ENCODE results near the gene INSR.
"Not testable (repeated sequence)": the region's sequence is repeated elsewhere in the genome, so short reads cannot be mapped to it uniquely, and the experiment has no call there.

The INSR gene

GRCh38 chr19:7217861-7218260 lies 76.4 kb downstream of the INSR start:
- no peak for DNase-seq

- no peak for DNase-seq
Measured at GRCh38 chr19:7216373-7216902, 77.8 kb downstream of the INSR start.

GRCh38 chr19:7215176-7215575 lies 79.0 kb downstream of the INSR start:
- no peak for DNase-seq

GRCh38 chr19:7214324-7215089 lies 79.7 kb downstream of the INSR start:
- DNase-seq = no peak

- no peak for DNase-seq
Measured at GRCh38 chr19:7213628-7214323, 80.4 kb downstream of the INSR start.

- no peak for DNase-seq
Measured at GRCh38 chr19:7211191-7211951, 82.8 kb downstream of the INSR start.

GRCh38 chr19:7210359-7210758 lies 83.9 kb downstream of the INSR start:
- DNase-seq = no peak

GRCh38 chr19:7209597-7210325 lies 84.5 kb downstream of the INSR start:
- DNase-seq = not testable (repeated sequence)

GRCh38 chr19:7209036-7209435 lies 85.2 kb downstream of the INSR start:
- DNase-seq = not testable (repeated sequence)

- DNase-seq = no peak
Measured at GRCh38 chr19:7203332-7203731, 90.9 kb downstream of the INSR start.

GRCh38 chr19:7202888-7203287 lies 91.3 kb downstream of the INSR start:
- DNase-seq = no peak

GRCh38 chr19:7200736-7201135 lies 93.5 kb downstream of the INSR start:
- no peak for DNase-seq

- no peak for DNase-seq
Measured at GRCh38 chr19:7199613-7200533, 94.3 kb downstream of the INSR start.

GRCh38 chr19:7197760-7198696 lies 96.2 kb downstream of the INSR start:
- peak; percentile 79 for DNase-seq

GRCh38 chr19:7197119-7197759 lies 97.0 kb downstream of the INSR start:
- peak; percentile 74 for DNase-seq

- no peak for DNase-seq
Measured at GRCh38 chr19:7196763-7197118, 97.5 kb downstream of the INSR start.

- DNase-seq = no peak
Measured at GRCh38 chr19:7195046-7195445, 99.2 kb downstream of the INSR start.

- no peak for DNase-seq
Measured at GRCh38 chr19:7194566-7194965, 99.6 kb downstream of the INSR start.

- DNase-seq = no peak
Measured at GRCh38 chr19:7191946-7192691, 102.1 kb downstream of the INSR start.

All from NCI-H1092 treated with DMSO at 0.1 percent for 48 hours (cell line).